Heart left ventricle (tissue), 16 donors: ENCODE measurements around the gene CPNE9. TPM values are rescaled to one million over a fixed set of nuclear protein-coding genes. Genes with fewer than 3 reads are reported as not detected.

Experiments
- ATAC-seq, 4 donors: fragments of 200-7000 bp; cut with Tn5 transposase; one replicate each; pipeline ENCODE4 v1.9.1; 2020 to 2022; ENCODE audit warnings: moderate library complexity in 4 of 4, mild to moderate bottlenecking in 3 of 4, moderate number of reproducible peaks in 1 of 4
- DNase-seq, 5 donors: peaks; one replicate each; pipeline ENCODE4 v3.0.0-alpha.2; 2020
- H3K27ac ChIP-seq, 12 donors: fragments of 200-600 bp; sonication (generic) in 4 of 12; one replicate each; pipeline versions ENCODE4 v1.5.0 to v1.8.0; 2016 to 2022; ENCODE audit warnings: mild to moderate bottlenecking in 2 of 12
- H3K27me3 ChIP-seq, 9 donors: fragments of 200-600 bp; sonication (generic) in 2 of 9; one replicate each; pipeline versions ENCODE4 v1.5.1 to v1.8.0; 2016 to 2022; ENCODE audit warnings: mild to moderate bottlenecking in 3 of 9
- H3K36me3 ChIP-seq, 9 donors: fragments of 200-600 bp; sonication (generic) in 2 of 9; one replicate each; pipeline versions ENCODE4 v1.5.0 to v1.8.0; 2018 to 2022; ENCODE audit warnings: mild to moderate bottlenecking in 2 of 9
- H3K4me1 ChIP-seq, 12 donors: fragments of 200-600 bp; sonication (generic) in 4 of 12; one replicate each; pipeline versions ENCODE4 v1.5.0 to v1.8.0; 2016 to 2022; ENCODE audit warnings: mild to moderate bottlenecking in 3 of 12
- H3K4me3 ChIP-seq, 12 donors: fragments of 200-600 bp; sonication (generic) in 4 of 12; one replicate each; pipeline versions ENCODE4 v1.5.0 to v1.8.0; 2017 to 2022; ENCODE audit warnings: mild to moderate bottlenecking in 9 of 12, moderate library complexity in 4 of 12
- H3K9me3 ChIP-seq, 12 donors: fragments of 200-600 bp; sonication (generic) in 4 of 12; one replicate each; pipeline versions ENCODE4 v1.5.0 to v1.8.0; 2016 to 2022; ENCODE audit warnings: mild to moderate bottlenecking in 1 of 12
- CTCF ChIP-seq, 12 donors: fragments of 200-600 bp; sonication (generic) in 4 of 12; IDR thresholded peaks; one replicate each; pipeline versions ENCODE4 v1.5.0 to v1.8.0; 2018 to 2022; ENCODE audit warnings: antibody characterized with exemption in 12 of 12, mild to moderate bottlenecking in 5 of 12
- POLR2A ChIP-seq, 2 donors: fragments of 450-650 bp; IDR thresholded peaks; one replicate each; pipeline ENCODE4 v1.6.1; 2017; ENCODE audit warnings: antibody characterized with exemption in 2 of 2, mild to moderate bottlenecking in 2 of 2, moderate library complexity in 2 of 2
- WGBS, 4 donors: extraction: QIAGEN DNeasy Blood & Tissue Kit in 2 of 4; methylation state at CpG; one replicate each; pipeline versions ENCODE4 v1.1.5 to v1.1.7; 2013 to 2018; 5-methylcytosine and 5-hydroxymethylcytosine counted together
- intact Hi-C, 10 donors: fragments of 100-400 bp; cut with DNase I; formaldehyde crosslinking; loops; one replicate each; pipeline versions ENCODE4 v1.11.1 to v1.14.2; 2022
- polyA plus RNA-seq, 2 donors: library from polyadenylated mRNA; stranded (reverse); fragments of 200-250 nt; gene quantifications; one replicate each; pipeline ENCODE4 v1.2.3, GENCODE V29; 2013
- total RNA-seq, 9 donors: library from RNA; depleted of rRNA in 2 of 9; stranded (reverse); fragments of >200 nt in 2 of 9; fragmentation: NEBNext Ultra II Directional in 3 of 9; extraction: Animal tissue kit (Norgen Biotek cat#: 25700) in 3 of 9; gene quantifications; one replicate each; pipeline versions ENCODE4 v1.1.0 to v1.2.4, GENCODE V29; 2016 to 2023
- donor health status: ischemic (EF 13 %, LVEDD 7.1; RV severe dilation, severe dysfunction).
- donor health status: healthy with polysubstance abuse.
- donor health status: DM: no; HTN: yes; CAD: no.
- donor health status: DM: no; HTN: no; CAD: no.
- donor health status: ischemic (EF 25% LVEDD 6.9; RV normal size, moderate dysfunction).
- donor health status: ischemic (EF 25% LVEDD 5.7; RV mildly dilated, moderate dysfunction).
- donor health status: healthy.
- donor health status: DM: yes; HTN: yes; CAD: no.
- donor health status: ischemic (EF 35%, LVEDD 5.7; RV mildly dilated, moderate dysfunction).
- donor health status: nonischemic (EF 11% LVEDD 7.7; RV severe dilation, severe dysfunction).
- donor health status: DM: yes; HTN: yes; CAD: no.
- donor health status: PGD.
- donor health status: ischemic (EF 29% LVEDD 5.4; RV normal size, mild dysfunction).
- donor health status: nonischemic (EF 23%, LVEDD 6.1; RV moderate dilation, normal function).

Gene CPNE9
- total and polyA plus RNA-seq, 11 donors = 0.04 TPM; not detected in 10

GRCh38 chr3:9727041-9727595 is 23.5 kb downstream of the CPNE9 start:
- no peak overlapping the region for H3K4me3 ChIP-seq
- ATAC-seq (no peak), DNase-seq (no peak)
- WGBS, 4 donors = 9 to 12% (median 11%) methylated on average over 11 of the region's 11 CpGs
- H3K9me3 ChIP-seq = no peaks in the 10 kb centered on the region
- TF ChIP-seq CTCF (IDR thresholded peaks at IDR 0.05) = peak in 7 of 12 donors; percentile 7 to 37 (median 26)
- no peak for TF ChIP-seq POLR2A (IDR thresholded peaks at IDR 0.05)
- H3K27me3 ChIP-seq = no peaks in the 10 kb centered on the region
- no peaks in the 10 kb centered on the region for H3K36me3 ChIP-seq
- intact Hi-C loops = loop anchor here in 1 of 10 donors (10.0 kb wide), 1 partner anchor 222 kb away; no protein-coding TSS in a partner anchor
- H3K4me1 ChIP-seq = peaks cover 0 to 18% (median 3%) of the 10 kb centered on the region in 12 donors
- H3K27ac ChIP-seq = no peak overlapping the region

GRCh38 chr3:9727743-9728142 is 24.1 kb downstream of the CPNE9 start:
- WGBS, 4 donors = 80 to 91% (median 86%) methylated on average over 2 of the region's 2 CpGs
- intact Hi-C loops = loop anchor here in 1 of 10 donors (10.0 kb wide), 1 partner anchor 223 kb away; no protein-coding TSS in a partner anchor
- H3K4me1 ChIP-seq = peaks cover 3 to 24% (median 9%) of the 10 kb centered on the region in 12 donors

GRCh38 chr3:9729419-9729818 is 25.8 kb downstream of the CPNE9 start:
- Histone ChIP-seq H3K27ac (no peak overlapping the region), H3K36me3 (peaks cover 0 to 7% (median 4%) of the 10 kb centered on the region in 9 donors), H3K9me3 (no peaks in the 10 kb centered on the region), H3K4me1 (peaks cover 9 to 41% (median 22%) of the 10 kb centered on the region in 12 donors), H3K27me3 (no peaks in the 10 kb centered on the region), H3K4me3 (no peak overlapping the region)
- 85 to 91% (median 87%) methylated on average over 7 to 10 of the region's 10 CpGs for WGBS, 4 donors
- TF ChIP-seq POLR2A (IDR thresholded peaks at IDR 0.05) (no peak), CTCF (IDR thresholded peaks at IDR 0.05) (no peak)
- DNase-seq (no peak), ATAC-seq (no peak)
- intact Hi-C loops = loop anchor here in 1 of 10 donors (10.0 kb wide), 1 partner anchor 225 kb away; no protein-coding TSS in a partner anchor

More at GRCh38 chr3:9727743-9728142, 24.1 kb downstream of the CPNE9 start:
- no peaks in the 10 kb centered on the region for H3K36me3 ChIP-seq
- H3K27me3 ChIP-seq = no peaks in the 10 kb centered on the region
- no peak for ATAC-seq
- no peaks in the 10 kb centered on the region for H3K9me3 ChIP-seq
- no peak overlapping the region for H3K4me3 ChIP-seq
- TF ChIP-seq CTCF (IDR thresholded peaks at IDR 0.05) (no peak), POLR2A (IDR thresholded peaks at IDR 0.05) (no peak)
- DNase-seq = no peak
- H3K27ac ChIP-seq = no peak overlapping the region

- Histone ChIP-seq H3K4me1 (peaks cover 9 to 52% (median 23%) of the 10 kb centered on the region in 12 donors), H3K9me3 (no peaks in the 10 kb centered on the region), H3K4me3 (peak overlapping the region; percentile 30 to 100 (median 92)), H3K27me3 (no peaks in the 10 kb centered on the region), H3K36me3 (peaks cover 0 to 20% (median 16%) of the 10 kb centered on the region in 9 donors), H3K27ac (peak overlapping the region in 11 of 12 donors; percentile 91 to 100 (median 97))
- intact Hi-C loops = loop anchor here in 7 of 10 donors (1.0 to 10.0 kb wide), 7 partner anchors 19 to 228 kb away; partner anchors contain the start of genes ARPC4 (in 4 of the 7), OGG1 (in 4 of the 7) and TADA3 (in 4 of the 7)
- TF ChIP-seq POLR2A (IDR thresholded peaks at IDR 0.05) = no peak
- no peak for TF ChIP-seq CTCF (IDR thresholded peaks at IDR 0.05)
- DNase-seq = no peak
- 3 to 4% (median 3%) methylated on average over 16 to 17 of the region's 17 CpGs for WGBS, 4 donors
- peak; percentile 63 to 77 (median 75) for ATAC-seq
These were observed 27.1 kb downstream of the CPNE9 start for GRCh38 chr3:9730657-9731205.
